Heart right ventricle (tissue), 16 donors: ENCODE data around the gene NHLH1. TPM values are rescaled to one million over a fixed set of nuclear protein-coding genes. Genes with fewer than 3 reads are reported as not detected.

Experiments
- ATAC-seq, 8 donors: fragments of 200-7000 bp; cut with Tn5 transposase; one replicate each; pipeline ENCODE4 v1.9.1; 2020; ENCODE audit warnings: mild to moderate bottlenecking in 8 of 8, moderate library complexity in 8 of 8, moderate number of reproducible peaks in 1 of 8
- DNase-seq, 2 donors: peaks; one replicate each; pipeline ENCODE4 v3.0.0-alpha.2; 2020
- H3K27ac ChIP-seq, 10 donors: fragments of 200-600 bp; sonication (generic) in 2 of 10; one replicate each; pipeline versions ENCODE4 v1.5.0 to v1.8.0; 2020 to 2022; ENCODE audit warnings: mild to moderate bottlenecking in 3 of 10
- H3K27me3 ChIP-seq, 7 donors: fragments of 200-600 bp; one replicate each; pipeline ENCODE4 v1.8.0; 2021 to 2022; ENCODE audit warnings: mild to moderate bottlenecking in 2 of 7
- H3K36me3 ChIP-seq, 9 donors: fragments of 200-600 bp; sonication (generic) in 1 of 9; one replicate each; pipeline versions ENCODE4 v1.5.0 to v1.8.0; 2020 to 2022; ENCODE audit warnings: mild to moderate bottlenecking in 2 of 9
- H3K4me1 ChIP-seq, 9 donors: fragments of 200-600 bp; sonication (generic) in 1 of 9; one replicate each; pipeline versions ENCODE4 v1.5.0 to v1.8.0; 2020 to 2022; ENCODE audit warnings: mild to moderate bottlenecking in 4 of 9
- H3K4me3 ChIP-seq, 10 donors: fragments of 200-600 bp; sonication (generic) in 2 of 10; one replicate each; pipeline versions ENCODE4 v1.5.0 to v1.8.0; 2020 to 2022; ENCODE audit warnings: mild to moderate bottlenecking in 7 of 10, moderate library complexity in 2 of 10
- H3K9me3 ChIP-seq, 11 donors: fragments of 200-600 bp in 10 of 11; sonication (generic) in 2 of 11; one replicate each; pipeline versions ENCODE4 v1.5.0 to v1.8.0; 2013 to 2022; ENCODE audit warnings: mild to moderate bottlenecking in 2 of 11, control low read depth in 1 of 11, moderate library complexity in 1 of 11
- CTCF ChIP-seq, 9 donors: fragments of 200-600 bp; sonication (generic) in 2 of 9; IDR thresholded peaks; one replicate each; pipeline versions ENCODE4 v1.5.0 to v1.8.0; 2021 to 2022; ENCODE audit warnings: antibody characterized with exemption in 9 of 9, mild to moderate bottlenecking in 5 of 9, moderate library complexity in 1 of 9
- WGBS, 2 donors: extraction: QIAGEN DNeasy Blood & Tissue Kit; methylation state at CpG; one replicate each; pipeline ENCODE4 v1.1.7; 2013; ENCODE audit warnings: inconsistent platforms in 1 of 2; 5-methylcytosine and 5-hydroxymethylcytosine counted together
- intact Hi-C, 10 donors: fragments of 100-400 bp; cut with DNase I; formaldehyde crosslinking; loops; one replicate each; pipeline versions ENCODE4 v1.11.1 to v1.14.2; 2022
- polyA plus RNA-seq, 2 donors: library from polyadenylated mRNA; stranded (reverse); fragments of 200-250 nt; gene quantifications; one replicate each; pipeline ENCODE4 v1.2.3, GENCODE V29; 2013
- total RNA-seq, 10 donors: library from RNA; stranded (reverse); fragmentation: NEBNext Ultra II Directional in 3 of 10; extraction: Animal tissue kit (Norgen Biotek cat#: 25700) in 3 of 10; gene quantifications; one replicate each; pipeline versions ENCODE4 v1.2.1 to v1.2.4, GENCODE V29; 2021 to 2023
- donor health status: Arrhythmogenic right ventricular cardiomyopathy.
- donor health status: ischemic (EF 13 %, LVEDD 7.1; RV severe dilation, severe dysfunction).
- donor health status: healthy with polysubstance abuse.
- donor health status: DM: no; HTN: yes; CAD: no.
- donor health status: DM: no; HTN: no; CAD: no.
- donor health status: ischemic (EF 25% LVEDD 6.9; RV normal size, moderate dysfunction).
- donor health status: ischemic (EF 25% LVEDD 5.7; RV mildly dilated, moderate dysfunction).
- donor health status: healthy.
- donor health status: DM: yes; HTN: yes; CAD: no.
- donor health status: Ischemic cardiomyopathy.
- donor health status: ischemic (EF 35%, LVEDD 5.7; RV mildly dilated, moderate dysfunction).
- donor health status: nonischemic (EF 11% LVEDD 7.7; RV severe dilation, severe dysfunction).
- donor health status: DM: yes; HTN: yes; CAD: no.
- donor health status: PGD.
- donor health status: ischemic (EF 29% LVEDD 5.4; RV normal size, mild dysfunction).
- donor health status: nonischemic (EF 23%, LVEDD 6.1; RV moderate dilation, normal function).

NHLH1 gene
- total and polyA plus RNA-seq, 12 donors: 0.06 to 0.12 (median 0.09) TPM; not detected in 9

- TF ChIP-seq CTCF (IDR thresholded peaks at IDR 0.05): no peak
- ATAC-seq (no peak), DNase-seq (no peak)
- Histone ChIP-seq H3K4me3 (no peak overlapping the region), H3K4me1 (no peaks in the 10 kb centered on the region), H3K36me3 (peaks cover 0 to 48% (median 0%) of the 10 kb centered on the region in 9 donors), H3K9me3 (no peaks in the 10 kb centered on the region), H3K27me3 (no peaks in the 10 kb centered on the region), H3K27ac (no peak overlapping the region)
- WGBS, 2 donors: 93 to 97% methylated on average over 7 of the region's 7 CpGs
- intact Hi-C loops: no loop called here
Measured at GRCh38 chr1:160420881-160421842, 54.3 kb downstream of the NHLH1 start.

- Histone ChIP-seq H3K4me3 (no peak overlapping the region), H3K9me3 (no peaks in the 10 kb centered on the region), H3K27me3 (no peaks in the 10 kb centered on the region), H3K27ac (no peak overlapping the region), H3K36me3 (peaks cover 0 to 54% (median 0%) of the 10 kb centered on the region in 9 donors), H3K4me1 (no peaks in the 10 kb centered on the region)
- WGBS, 2 donors: 93 to 96% methylated on average over 5 of the region's 5 CpGs
- no peak for TF ChIP-seq CTCF (IDR thresholded peaks at IDR 0.05)
- intact Hi-C loops: no loop called here
- ATAC-seq (no peak), DNase-seq (no peak)
Measured at GRCh38 chr1:160421881-160422280, 55.0 kb downstream of the NHLH1 start.

Other genes with a start within 250 kb of the NHLH1 start
- gene ATP1A4, start 215.5 kb upstream of the NHLH1 start, total RNA-seq: 1 to 10 TPM in 1 of 10 donors, under 1 TPM in 4, not detected in 5; 0.14 to 1.5 (median 0.50) TPM
- gene ATP1A4, start 215.5 kb upstream of the NHLH1 start, polyA plus RNA-seq: under 1 TPM; 0.04 to 0.29 TPM
- 10 to 100 TPM; 17.5 to 68.9 (median 45.4) TPM for gene CASQ1, start 176.5 kb upstream of the NHLH1 start, total RNA-seq
- gene CASQ1, start 176.5 kb upstream of the NHLH1 start, polyA plus RNA-seq: 10 to 100 TPM; 27.4 to 39.3 TPM
- 100 to 1,000 TPM; 213 to 451 (median 271) TPM for gene PEA15, start 161.7 kb upstream of the NHLH1 start, total RNA-seq
- gene PEA15, start 161.7 kb upstream of the NHLH1 start, polyA plus RNA-seq: 100 to 1,000 TPM; 244 to 536 TPM
- 100 to 1,000 TPM; 122 to 171 (median 154) TPM for gene DCAF8, start 104.5 kb upstream of the NHLH1 start, total RNA-seq
- gene DCAF8, start 104.5 kb upstream of the NHLH1 start, polyA plus RNA-seq: 100 to 1,000 TPM in 1 of 2 donors, 10 to 100 TPM in 1; 47.1 to 101 TPM
- 100 to 1,000 TPM in 1 of 10 donors, 10 to 100 TPM in 9; 72.9 to 100 (median 94.1) TPM for gene PEX19, start 81.9 kb upstream of the NHLH1 start, total RNA-seq
- gene PEX19, start 81.9 kb upstream of the NHLH1 start, polyA plus RNA-seq: 10 to 100 TPM; 11.9 to 25.2 TPM
- gene COPA, start 23.8 kb upstream of the NHLH1 start, total RNA-seq: 100 to 1,000 TPM in 8 of 10 donors, 10 to 100 TPM in 2; 77.7 to 122 (median 112) TPM
- 10 to 100 TPM; 48.2 to 91.3 TPM for gene COPA, start 23.8 kb upstream of the NHLH1 start, polyA plus RNA-seq
- 10 to 100 TPM; 59.5 to 87.9 (median 71.2) TPM for gene NCSTN, start 23.7 kb upstream of the NHLH1 start, total RNA-seq
- 10 to 100 TPM; 40.2 to 44.2 TPM for gene NCSTN, start 23.7 kb upstream of the NHLH1 start, polyA plus RNA-seq
- gene VANGL2, start 33.5 kb downstream of the NHLH1 start, total RNA-seq: 1 to 10 TPM; 1.2 to 4.1 (median 2.1) TPM
- 1 to 10 TPM in 1 of 2 donors, under 1 TPM in 1; 0.68 to 1.9 TPM for gene VANGL2, start 33.5 kb downstream of the NHLH1 start, polyA plus RNA-seq
- gene SLAMF6, start 156.2 kb downstream of the NHLH1 start, total RNA-seq: 1 to 10 TPM in 1 of 10 donors, under 1 TPM in 6, not detected in 3; 0.10 to 2.7 (median 0.33) TPM
- gene SLAMF6, start 156.2 kb downstream of the NHLH1 start, polyA plus RNA-seq: under 1 TPM; 0.20 to 0.66 TPM
- 10 to 100 TPM in 1 of 10 donors, 1 to 10 TPM in 8, under 1 TPM in 1; 0.76 to 11.8 (median 2.1) TPM for gene CD84, start 212.4 kb downstream of the NHLH1 start, total RNA-seq
- under 1 TPM; 0.25 to 0.73 TPM for gene CD84, start 212.4 kb downstream of the NHLH1 start, polyA plus RNA-seq